KMS-11 (cell line): Measurements from ENCODE around the gene RPGRIP1L.

ENCODE experiments used
- H2AFZ ChIP-seq: fragments of 200-600 bp; sonication (generic); 2 replicates; pipeline ENCODE4 v1.6.1; 2016; ENCODE audit warnings: antibody characterized with exemption, mixed run types, low read depth
- H3K27ac ChIP-seq: fragments of 200-600 bp; sonication (generic); 2 replicates; pipeline ENCODE4 v1.6.1; 2016; ENCODE audit warnings: mild to moderate bottlenecking, mixed run types
- H3K27me3 ChIP-seq: fragments of 200-600 bp; sonication (generic); 2 replicates; pipeline ENCODE4 v1.6.1; 2017; ENCODE audit warnings: mild to moderate bottlenecking, low read depth, mixed run types, moderate library complexity; ENCODE audit not compliant: insufficient read depth
- H3K36me3 ChIP-seq: fragments of 200-600 bp; sonication (generic); 2 replicates; pipeline ENCODE4 v1.6.1; 2017; ENCODE audit warnings: mild to moderate bottlenecking, mixed run types; ENCODE audit not compliant: insufficient read depth
- H3K4me1 ChIP-seq: fragments of 200-600 bp; sonication (generic); 2 replicates; pipeline ENCODE4 v1.6.1; 2016; ENCODE audit warnings: mild to moderate bottlenecking, low read depth, mixed run types; ENCODE audit not compliant: poor library complexity, severe bottlenecking
- H3K4me2 ChIP-seq: fragments of 200-600 bp; sonication (generic); 2 replicates; pipeline ENCODE4 v1.7.0; 2016; ENCODE audit warnings: mild to moderate bottlenecking, mixed run types
- H3K4me3 ChIP-seq: fragments of 200-600 bp; sonication (generic); IDR thresholded peaks from 2 replicates; pipeline ENCODE4 v1.6.1; 2017; ENCODE audit warnings: low read depth, low read length, mixed read lengths; ENCODE audit not compliant: insufficient read depth
- H3K79me2 ChIP-seq: fragments of 200-600 bp; sonication (generic); 2 replicates; pipeline ENCODE4 v1.6.1; 2016; ENCODE audit warnings: low read depth, mixed run types; ENCODE audit not compliant: insufficient read depth
- H3K9ac ChIP-seq: fragments of 200-600 bp; sonication (generic); 2 replicates; pipeline ENCODE4 v1.6.1; 2016; ENCODE audit warnings: mild to moderate bottlenecking, mixed run types
- H4K20me1 ChIP-seq: fragments of 200-600 bp; sonication (generic); 2 replicates; pipeline ENCODE4 v1.6.1; 2016; ENCODE audit warnings: mild to moderate bottlenecking, mixed run types; ENCODE audit not compliant: insufficient read depth
- CTCF ChIP-seq: fragments of 200-600 bp; sonication (generic); conservative IDR thresholded peaks from 2 replicates; pipeline ENCODE4 v1.6.1; 2017; ENCODE audit warnings: low read depth, mild to moderate bottlenecking, antibody characterized with exemption, low read length, moderate library complexity, mixed read lengths

Gene RPGRIP1L

DNA sequence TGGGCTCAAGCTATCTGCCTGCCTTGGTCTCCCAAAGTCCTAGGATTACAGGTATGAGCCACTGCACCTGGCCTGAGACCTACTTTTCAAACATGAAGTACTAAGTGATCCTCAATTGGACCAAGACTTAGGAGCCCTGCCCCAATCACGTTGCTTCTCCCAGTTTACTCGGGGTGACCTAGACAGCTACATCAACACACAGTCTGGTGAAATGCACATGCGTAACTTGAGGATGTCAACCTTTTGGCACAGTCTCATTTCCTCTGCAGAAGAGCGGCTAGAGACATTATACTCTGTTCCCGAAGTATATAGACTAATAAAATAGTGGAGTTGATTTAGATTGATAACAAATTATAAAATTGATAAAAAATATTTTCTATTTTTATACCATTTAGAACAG lies 17.4 kb upstream of the RPGRIP1L start:
- Histone ChIP-seq H2AFZ (no peak overlapping the region), H3K27me3 (no peaks in the 10 kb centered on the region), H3K4me3 (no peak overlapping the region), H3K36me3 (no peaks in the 10 kb centered on the region), H3K9ac (no peak overlapping the region), H3K79me2 (peaks cover 12% of the 10 kb centered on the region; the same call in 1 of the 2 replicates), H4K20me1 (no peaks in the 10 kb centered on the region), H3K27ac (no peak overlapping the region), H3K4me2 (no peak overlapping the region), H3K4me1 (peaks cover 4% of the 10 kb centered on the region)
- no peak for TF ChIP-seq CTCF

GRCh38 chr16:53717577-53717976 lies 13.9 kb upstream of the RPGRIP1L start:
- no peaks in the 10 kb centered on the region for H3K36me3 ChIP-seq
- H3K4me1 ChIP-seq = peaks cover 4% of the 10 kb centered on the region
- no peak overlapping the region for H3K9ac ChIP-seq
- H4K20me1 ChIP-seq = no peaks in the 10 kb centered on the region
- no peak overlapping the region for H3K4me3 ChIP-seq
- H2AFZ ChIP-seq = no peak overlapping the region
- H3K4me2 ChIP-seq = no peak overlapping the region
- H3K27me3 ChIP-seq = no peaks in the 10 kb centered on the region
- TF ChIP-seq CTCF = no peak
- H3K27ac ChIP-seq = no peak overlapping the region
- peaks cover 12% of the 10 kb centered on the region; the same call in 1 of the 2 replicates for H3K79me2 ChIP-seq

DNA sequence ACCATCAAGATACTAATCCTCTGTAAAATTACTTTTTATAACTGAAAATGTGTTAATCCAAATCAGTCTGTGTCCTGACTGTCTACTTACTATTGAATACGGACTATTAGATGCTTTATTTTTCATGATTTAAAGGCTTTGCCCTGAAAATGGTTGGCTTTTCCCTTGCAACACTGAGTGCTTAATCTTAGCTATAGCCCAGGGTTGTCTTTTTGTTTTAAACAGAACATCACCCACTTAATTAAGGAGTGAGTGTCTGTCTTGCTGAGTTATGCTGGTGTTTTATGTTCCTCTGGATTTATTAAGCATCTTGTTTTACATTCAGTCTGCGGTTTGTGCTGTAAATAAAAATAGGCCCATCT lies 11.3 kb upstream of the RPGRIP1L start:
- H3K4me1 ChIP-seq = peaks cover 4% of the 10 kb centered on the region
- H4K20me1 ChIP-seq = no peaks in the 10 kb centered on the region
- H3K4me3 ChIP-seq = no peak overlapping the region
- no peaks in the 10 kb centered on the region for H3K27me3 ChIP-seq
- no peaks in the 10 kb centered on the region for H3K36me3 ChIP-seq
- no peak overlapping the region for H3K4me2 ChIP-seq
- H3K9ac ChIP-seq = no peak overlapping the region
- H3K79me2 ChIP-seq = peaks cover 12% of the 10 kb centered on the region; the same call in 1 of the 2 replicates
- TF ChIP-seq CTCF = no peak
- no peak overlapping the region for H2AFZ ChIP-seq
- no peak overlapping the region for H3K27ac ChIP-seq

DNA sequence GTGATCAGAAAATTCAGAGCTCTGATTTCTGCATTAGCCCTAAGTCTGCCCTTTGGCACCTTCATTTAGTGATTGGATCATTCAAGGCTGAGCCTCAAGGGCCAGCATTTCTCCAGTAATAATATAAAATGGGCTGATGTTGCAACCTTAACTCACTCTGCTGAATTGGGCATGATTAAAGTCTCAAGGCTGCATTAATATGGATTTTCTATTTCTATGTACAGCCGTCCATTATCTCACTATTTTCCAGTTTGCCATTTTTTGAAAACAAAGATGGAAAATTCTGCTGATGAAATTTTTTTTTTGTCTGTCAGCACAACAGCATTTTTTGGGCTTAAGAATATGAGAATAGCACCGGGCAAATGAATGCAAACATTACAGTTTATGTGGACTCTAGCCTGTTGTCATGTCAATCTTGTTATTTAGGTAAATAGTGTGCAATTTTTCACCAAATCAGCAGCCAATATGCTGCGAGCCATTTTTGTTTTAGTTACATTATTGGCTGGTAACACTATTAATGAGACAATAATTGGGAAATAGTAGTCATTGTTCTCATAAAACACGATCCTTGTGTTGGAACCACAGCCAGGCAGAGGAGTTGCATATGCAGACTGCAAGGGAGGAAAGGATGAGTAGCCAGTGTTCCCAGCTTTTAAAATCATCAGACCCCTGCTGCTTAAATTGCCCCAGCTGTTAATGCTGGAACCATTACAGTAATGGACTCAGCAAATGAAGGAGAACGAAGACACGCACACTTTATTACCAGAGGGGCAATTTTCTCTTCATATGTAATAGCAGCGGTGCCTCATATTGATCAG lies 10.8 kb upstream of the RPGRIP1L start:
- H3K4me3 ChIP-seq = no peak overlapping the region
- no peaks in the 10 kb centered on the region for H4K20me1 ChIP-seq
- no peak overlapping the region for H3K27ac ChIP-seq
- no peaks in the 10 kb centered on the region for H3K27me3 ChIP-seq
- no peak for TF ChIP-seq CTCF
- peaks cover 4% of the 10 kb centered on the region for H3K4me1 ChIP-seq
- no peak overlapping the region for H3K9ac ChIP-seq
- H3K4me2 ChIP-seq = no peak overlapping the region
- no peaks in the 10 kb centered on the region for H3K36me3 ChIP-seq
- H3K79me2 ChIP-seq = peaks cover 12% of the 10 kb centered on the region; the same call in 1 of the 2 replicates
- H2AFZ ChIP-seq = no peak overlapping the region
